Myometrial cell (primary cell): ENCODE data around the gene SYT2. TPM values are rescaled to one million over a fixed set of nuclear protein-coding genes. Genes with fewer than 3 reads are reported as not detected.

Experiments used
- total RNA-seq: library from RNA; depleted of rRNA; stranded (reverse); fragments of >200 nt; gene quantifications from 2 replicates; pipeline ENCODE4 v1.2.3, GENCODE V29; 2015

SYT2 gene
- not detected in 2 replicates for total RNA-seq

DNA sequence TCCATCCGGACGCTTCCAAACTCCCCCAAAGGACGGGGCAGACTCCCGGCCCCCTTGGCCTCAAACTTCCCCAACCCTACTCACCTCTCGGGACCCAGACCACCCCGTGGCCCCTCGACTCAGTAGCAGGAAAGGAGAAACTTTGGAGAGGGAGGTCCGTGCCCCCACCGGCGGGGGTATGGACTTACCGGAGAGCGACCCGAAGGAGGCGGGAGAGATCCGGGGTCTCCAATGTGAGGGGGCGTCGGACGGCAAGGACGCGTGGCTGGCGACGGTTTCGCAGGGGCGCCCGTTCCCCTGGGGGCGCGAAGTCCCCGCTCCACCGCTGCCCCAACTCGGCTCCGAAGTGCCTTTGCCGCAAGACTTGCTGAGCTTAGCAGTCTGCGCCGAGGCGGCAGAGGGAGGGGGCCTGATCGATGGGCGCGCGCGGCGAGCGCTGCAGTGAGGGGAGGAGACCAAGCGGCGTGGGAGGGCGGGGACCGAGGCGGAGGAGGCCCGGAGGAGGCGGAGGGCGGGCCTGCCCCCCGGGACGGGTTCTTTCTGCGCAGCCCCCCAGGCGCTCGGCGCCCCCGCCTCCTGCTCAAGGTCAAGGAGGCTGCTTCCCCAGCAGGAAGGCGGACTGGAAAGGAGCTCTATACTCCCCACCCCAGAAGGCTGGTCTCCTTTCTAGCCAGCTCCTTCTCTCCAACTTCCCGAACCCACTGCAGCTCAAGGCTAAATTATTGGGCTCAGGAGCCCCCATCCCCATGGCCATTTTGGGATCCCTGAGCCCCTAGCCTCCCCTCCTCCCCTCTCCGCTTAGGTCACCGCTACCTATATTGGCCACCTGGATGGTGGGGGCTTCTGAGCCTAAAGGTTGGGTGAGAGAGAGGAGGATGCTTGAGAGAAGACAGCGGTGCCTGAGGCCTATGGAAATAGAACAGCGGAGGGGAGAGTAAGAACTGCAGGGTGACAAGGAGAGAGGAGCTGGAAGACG is at the start of gene SYT2:
TSS of gene SYT2 (minus strand) at position 385 of the 976 bp plus-strand sequence. CDS start 104,682 bp downstream, outside the sequence.

Other genes starting within 250 kb of the SYT2 start
- 30.8 and 32.6 TPM in 2 replicates for gene KDM5B, start 98.0 kb upstream of the SYT2 start, total RNA-seq
- 0.86 and 1.9 TPM in 2 replicates for gene PCAT6, start 100.5 kb upstream of the SYT2 start, total RNA-seq
- gene RABIF, start 178.7 kb upstream of the SYT2 start, total RNA-seq: 3.7 and 5.0 TPM in 2 replicates
- 20.2 and 24.5 TPM in 2 replicates for gene KLHL12, start 216.8 kb upstream of the SYT2 start, total RNA-seq
- 62.8 and 83.6 TPM in 2 replicates for gene ADIPOR1, start 247.9 kb upstream of the SYT2 start, total RNA-seq